ENCODE results near the gene FKBP5.

Gene FKBP5

DNA sequence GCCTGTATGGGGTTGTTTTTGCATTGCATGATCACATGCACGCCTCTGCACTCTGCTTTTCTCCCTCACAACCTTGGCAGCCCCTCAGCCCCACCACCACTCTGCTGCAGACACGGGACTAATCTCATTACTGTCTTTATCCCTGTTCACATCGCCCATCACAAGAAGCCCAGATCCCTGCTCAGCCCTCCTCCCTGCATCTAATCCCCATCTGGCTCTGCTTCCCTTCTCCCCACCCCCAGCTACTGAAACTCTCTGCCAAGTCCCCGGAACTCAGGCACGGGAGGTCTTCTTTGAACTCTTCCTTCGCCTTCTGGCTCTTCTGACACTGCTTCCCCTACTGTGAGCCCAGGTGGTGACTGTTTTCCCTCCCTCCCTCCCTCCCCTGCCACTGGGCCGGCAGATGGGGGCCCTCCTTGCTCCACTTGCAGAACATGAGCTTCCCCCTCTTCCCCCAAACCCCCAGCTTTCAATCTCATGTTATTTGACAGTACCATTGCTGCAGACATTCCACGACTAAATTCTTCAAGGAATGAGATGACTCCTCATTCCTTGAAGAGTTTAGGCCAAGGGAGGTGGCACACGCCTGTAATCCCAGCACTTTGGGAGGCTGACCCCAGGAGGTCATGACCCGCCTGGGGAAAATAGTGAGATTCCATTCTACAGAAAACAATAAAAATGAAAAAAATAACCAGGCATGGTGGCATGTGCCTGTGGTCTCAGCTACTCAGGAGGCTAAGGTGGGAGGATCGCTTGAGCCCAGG is 154.1 kb downstream of the FKBP5 start:
- FAIRE-seq: no peak

DNA sequence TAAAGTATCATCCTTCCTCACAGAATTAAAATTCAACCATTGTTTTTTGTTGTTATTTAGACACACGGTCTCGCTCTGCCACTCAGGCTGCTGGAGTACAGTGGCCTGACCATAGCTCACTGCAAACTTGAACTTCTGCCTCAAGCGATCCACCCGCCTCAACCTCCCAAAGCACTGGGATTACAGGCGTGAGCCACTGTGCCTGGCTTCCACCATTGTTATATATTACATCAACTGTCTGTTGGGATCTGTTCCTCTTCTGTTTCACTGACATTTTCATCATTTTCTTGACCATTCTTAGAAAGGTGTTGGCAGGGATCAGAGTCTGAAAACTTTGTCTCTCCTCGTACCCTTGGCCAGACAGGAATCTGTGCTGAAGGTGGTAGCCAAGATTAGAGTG is 154.7 kb downstream of the FKBP5 start:
- no peak for FAIRE-seq

DNA sequence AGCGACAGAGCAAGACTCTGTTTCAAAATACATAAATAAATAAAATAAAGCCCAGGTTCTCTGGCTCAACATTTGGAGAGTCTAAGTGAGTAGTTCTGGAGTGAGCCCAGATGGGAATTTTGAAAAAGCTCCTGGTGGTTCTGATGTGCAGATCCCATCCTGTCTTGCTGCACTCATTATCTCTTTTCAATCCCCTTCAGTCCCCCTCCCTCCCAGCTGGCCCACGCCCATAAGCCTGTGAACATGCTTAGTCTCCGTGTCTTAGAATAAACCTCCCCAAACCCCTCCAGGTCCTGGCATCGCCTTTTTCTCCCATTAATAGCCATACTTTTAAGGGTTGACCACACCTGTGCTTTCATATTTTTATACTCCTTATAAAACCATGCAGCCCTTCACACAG is 156.6 kb downstream of the FKBP5 start:
- FAIRE-seq: no peak

DNA sequence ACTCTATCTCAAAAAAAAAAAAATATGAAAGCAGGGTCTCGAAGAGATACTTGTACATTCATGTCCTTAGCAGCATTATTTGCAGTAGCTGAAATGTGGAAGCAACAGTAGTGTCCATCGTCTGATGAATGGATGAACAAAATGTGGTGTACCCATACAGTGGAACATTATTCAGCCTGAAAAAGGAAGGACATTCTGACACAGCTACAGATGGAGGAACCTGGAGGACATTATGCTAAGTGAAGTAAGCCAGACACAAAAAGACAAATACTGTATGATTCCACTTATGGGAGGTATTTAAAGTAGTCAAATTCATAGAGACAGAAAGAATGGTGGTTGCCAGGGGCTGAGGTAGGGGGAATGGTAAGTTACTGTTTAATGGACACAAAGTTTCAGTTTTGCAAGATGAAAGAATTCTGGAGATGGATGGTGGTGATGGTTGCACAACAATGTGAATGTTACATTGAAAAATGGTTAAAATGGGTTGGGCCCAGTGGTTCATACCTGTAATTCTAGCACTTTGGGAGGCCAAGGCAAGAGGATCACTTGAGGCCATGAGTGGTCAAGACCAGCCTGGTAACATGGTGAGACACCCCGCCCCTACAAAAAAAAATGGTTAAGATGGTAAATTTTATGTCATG is 164.2 kb downstream of the FKBP5 start:
- FAIRE-seq: no peak
